ENCODE results near the gene NTM. TPM values are rescaled to one million over a fixed set of nuclear protein-coding genes. Genes with fewer than 3 reads are reported as not detected.

Gene NTM
- total and polyA plus RNA-seq, 2 of the 8 experiments (the other 6 are each of a cell fraction or from before 2014, with no cell fraction given) = 13.4 to 20.0 TPM

DNA sequence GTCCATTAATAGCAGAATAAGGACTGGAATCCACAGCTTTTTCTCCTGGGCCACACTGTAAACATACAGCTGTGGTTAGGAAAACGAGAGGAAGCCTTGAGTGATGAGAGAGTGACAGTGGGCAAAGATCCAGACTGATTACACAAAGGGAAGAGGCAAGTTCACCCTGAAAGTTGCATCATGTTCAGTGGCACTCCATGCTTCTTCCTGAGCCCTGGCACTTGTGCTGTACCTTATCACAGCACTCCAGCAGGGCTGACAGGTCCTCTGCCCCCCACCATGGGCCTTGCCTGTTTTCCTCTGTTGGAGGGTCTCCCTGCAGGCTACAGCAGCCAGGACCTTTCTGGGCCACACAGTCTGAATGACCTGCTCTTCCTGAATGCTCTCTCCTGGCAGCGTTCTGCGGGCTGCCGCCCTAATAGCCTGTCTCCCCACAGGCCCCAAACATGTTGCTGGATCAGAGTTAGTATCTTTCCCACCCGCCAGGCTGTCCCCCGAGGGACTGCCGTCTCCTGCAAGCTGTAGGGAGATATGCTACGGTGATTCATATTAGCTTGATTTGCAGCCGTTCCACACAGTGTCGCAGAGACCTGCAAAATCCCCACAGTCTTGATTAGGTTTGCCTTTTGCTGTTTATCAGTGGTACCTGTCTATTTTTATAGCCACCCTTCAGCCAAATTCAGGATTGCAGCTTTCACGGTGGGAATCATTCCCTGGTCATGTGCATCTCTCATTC lies 60.2 kb downstream of the NTM start:
- Histone ChIP-seq H3K79me2 (ENCODE audit: control insufficient read depth in 1 of 2, insufficient read depth in 2 of 2, low read length in 2 of 2) (no peaks in the 10 kb centered on the region), H4K8ac (ENCODE audit: extremely low read depth, insufficient read depth, low read length) (no peak overlapping the region), H3K9me3 (ENCODE audit: insufficient read depth in 2 of 2, low read depth in 1 of 2, low read length in 1 of 2) (no peaks in the 10 kb centered on the region), H3K4ac (replicated peaks; ENCODE audit: insufficient read length, low read depth, low read length) (no peak overlapping the region), H3K36me3 (ENCODE audit: control insufficient read depth in 2 of 4, insufficient read depth in 4 of 4, low read length in 3 of 4) (no peaks in the 10 kb centered on the region), H3K56ac (replicated peaks; ENCODE audit: insufficient read length, low read depth, low read length) (no peak overlapping the region), H3K27ac (ENCODE audit: low read depth, low read length) (no peak overlapping the region), H3K23me2 (ENCODE audit: low read depth, low read length) (no peaks in the 10 kb centered on the region), H3K27me3 (replicated peaks in 1 of 4; ENCODE audit: control insufficient read depth in 3 of 4, extremely low read depth in 1 of 4, insufficient read depth in 3 of 4, low read length in 3 of 4) (no peaks in the 10 kb centered on the region), H2AFZ (ENCODE audit: low read length) (no peak overlapping the region), H3K18ac (ENCODE audit: extremely low read depth, low read length) (0 out of 2 replicates have a peak overlapping the region, but pooled peaks have one; percentile 26), H3K14ac (ENCODE audit: insufficient read length) (no peak overlapping the region), H4K5ac (ENCODE audit: insufficient read length, low read depth, low read length) (no peak overlapping the region), H3K9ac (replicated peaks in 1 of 4; ENCODE audit: extremely low read depth in 1 of 4, low read depth in 3 of 4, low read length in 3 of 4) (no peak overlapping the region), H2AK5ac (ENCODE audit: low read depth, low read length) (no peak overlapping the region), H3K4me1 (replicated peaks in 1 of 4; ENCODE audit: control insufficient read depth in 3 of 4, insufficient read depth in 4 of 4, low read length in 3 of 4) (no peaks in the 10 kb centered on the region), H2BK15ac (ENCODE audit: low read length) (no peak overlapping the region), H3K23ac (ENCODE audit: insufficient read length) (no peak overlapping the region), H4K20me1 (replicated peaks in 1 of 2; ENCODE audit: control insufficient read depth in 1 of 2, insufficient read depth in 2 of 2, low read length in 2 of 2) (no peaks in the 10 kb centered on the region), H3K79me1 (ENCODE audit: low read depth, low read length) (no peaks in the 10 kb centered on the region), H2BK12ac (ENCODE audit: low read depth, low read length) (no peak overlapping the region), H2BK20ac (ENCODE audit: low read length) (no peak overlapping the region), H2BK120ac (replicated peaks; ENCODE audit: low read depth, low read length) (no peak overlapping the region), H3K4me2 (ENCODE audit: insufficient read depth in 1 of 2, low read depth in 2 of 2, low read length in 2 of 2) (no peak overlapping the region), H3K4me3 (ENCODE audit: extremely low read depth in 1 of 4, insufficient read depth in 2 of 4, low read depth in 3 of 4, low read length in 4 of 4) (no peak overlapping the region), H4K91ac (replicated peaks; ENCODE audit: insufficient read length, low read length) (no peak overlapping the region), H2BK5ac (ENCODE audit: low read depth, low read length) (no peak overlapping the region)
- no peak for FAIRE-seq
- WGBS, 2 experiments (ENCODE audit: extremely low coverage in 1 of 2, insufficient coverage in 1 of 2, insufficient read length in 1 of 2, insufficient replicate concordance in 2 of 2, low coverage in 1 of 2, low lambda C conversion rate in 2 of 2, missing lambda C conversion rate in 1 of 2) = 81% methylated on average over 11 of the region's 11 CpGs; no CpG with 5 or more reads in 1 of the 2 experiments
- ChIA-PET CTCF (ENCODE audit: partially characterized antibody) (interaction anchor here (0.7 to 1.3 kb wide), 6 partner anchors 13 to 244 kb away, joined by 3 to 4 read pairs (median 3); no protein-coding TSS in a partner anchor), POLR2A (ENCODE audit: partially characterized antibody) (no interaction called here)
- no peak for TF ChIP-seq BRCA1 (IDR thresholded peaks at IDR 0.05; ENCODE audit: low read depth, low read length)
- no peak for TF ChIP-seq POLR2AphosphoS5 (IDR thresholded peaks at IDR 0.05; ENCODE audit: low read depth, low read length)
- TF ChIP-seq TAF7 (optimal IDR thresholded peaks at IDR 0.05; ENCODE audit: borderline replicate concordance, low read depth, low read length) = no peak
- TF ChIP-seq RAD21 (IDR thresholded peaks at IDR 0.05 in 1 of 2, conservative IDR thresholded peaks at IDR 0.05 in 1 of 2; ENCODE audit: low read depth in 2 of 2, low read length in 2 of 2) = no peak
- TF ChIP-seq, protein P1, sequence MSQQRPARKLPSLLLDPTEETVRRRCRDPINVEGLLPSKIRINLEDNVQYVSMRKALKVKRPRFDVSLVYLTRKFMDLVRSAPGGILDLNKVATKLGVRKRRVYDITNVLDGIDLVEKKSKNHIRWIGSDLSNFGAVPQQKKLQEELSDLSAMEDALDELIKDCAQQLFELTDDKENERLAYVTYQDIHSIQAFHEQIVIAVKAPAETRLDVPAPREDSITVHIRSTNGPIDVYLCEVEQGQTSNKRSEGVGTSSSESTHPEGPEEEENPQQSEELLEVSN (IDR thresholded peaks at IDR 0.05) = no peak
- TF ChIP-seq KDM1A (IDR thresholded peaks at IDR 0.05; ENCODE audit: borderline replicate concordance, low read length) = no peak
- TF ChIP-seq BCL11A (IDR thresholded peaks at IDR 0.05; ENCODE audit: low read depth in 2 of 2, low read length in 2 of 2) = no peak
- TF ChIP-seq RXRA (IDR thresholded peaks at IDR 0.05; ENCODE audit: insufficient read depth, low read depth, low read length) = no peak
- no peak for TF ChIP-seq HDAC6 (IDR thresholded peaks at IDR 0.05; ENCODE audit: low read depth, low read length)
- DNase-seq (ENCODE audit: low read depth in 1 of 2, low spot score in 2 of 2) = no peak
